Kidney (tissue), 14 donors: ENCODE measurements around the gene FANCD2. TPM values are rescaled to one million over a fixed set of nuclear protein-coding genes. Genes with fewer than 3 reads are reported as not detected.

Experiments
- DNase-seq, 5 donors: peaks; one replicate each; pipeline ENCODE4 v3.0.0-alpha.2; 2013 to 2020
- FAIRE-seq: peaks from 2 replicates; lab custom pipeline; 2012; peaks lifted over from hg19 to GRCh38; lab: Jason Lieb, UNC
- H3K27ac ChIP-seq, 2 donors: one replicate each; pipeline ENCODE4 v1.7.0; 2013; ENCODE audit warnings: low read depth in 2 of 2, low read length in 2 of 2, inconsistent platforms in 1 of 2
- H3K27me3 ChIP-seq: one replicate; pipeline ENCODE4 v1.7.1; 2013; ENCODE audit warnings: low read length, inconsistent platforms; ENCODE audit not compliant: control insufficient read depth, insufficient read depth
- H3K36me3 ChIP-seq, 3 donors: one replicate each; pipeline versions ENCODE4 v1.7.0 to v1.7.1; 2013; ENCODE audit warnings: low read length in 3 of 3, control low read depth in 1 of 3, inconsistent platforms in 1 of 3; ENCODE audit not compliant: insufficient read depth in 3 of 3, control insufficient read depth in 2 of 3
- H3K4me1 ChIP-seq, 3 donors: one replicate each; pipeline versions ENCODE4 v1.7.0 to v1.7.1; 2013; ENCODE audit warnings: low read length in 3 of 3, inconsistent platforms in 1 of 3, low read depth in 1 of 3; ENCODE audit not compliant: control insufficient read depth in 2 of 3, insufficient read depth in 2 of 3
- H3K4me3 ChIP-seq, 3 donors: one replicate each; pipeline versions ENCODE4 v1.7.0 to v1.8.1; 2013; ENCODE audit warnings: low read length in 3 of 3, control low read depth in 1 of 3, inconsistent platforms in 1 of 3
- H3K9ac ChIP-seq, 3 donors: one replicate each; pipeline versions ENCODE4 v1.7.0 to v1.7.1; 2013; ENCODE audit warnings: low read length in 3 of 3, control low read depth in 1 of 3, inconsistent platforms in 1 of 3
- H3K9me3 ChIP-seq, 3 donors: one replicate each; pipeline versions ENCODE4 v1.7.0 to v1.7.1; 2013; ENCODE audit warnings: low read length in 3 of 3, control low read depth in 1 of 3, inconsistent platforms in 1 of 3; ENCODE audit not compliant: control insufficient read depth in 2 of 3, insufficient read depth in 1 of 3
- intact Hi-C: fragments of 100-400 bp; cut with DNase I; formaldehyde crosslinking; loops from one replicate; pipeline ENCODE4 v1.11.1; 2022
- polyA plus RNA-seq: library from polyadenylated mRNA; stranded (reverse); fragments of 350-450 nt; fragmentation: Illumina TruSeq; extraction: RNeasy Lipid Tissue Mini Kit (QIAGEN cat#74804); gene quantifications from one replicate; pipeline ENCODE4 v1.2.3, GENCODE V29; 2014; ENCODE audit warnings: low read depth, low replicate concordance; ENCODE audit not compliant: insufficient read depth
- total RNA-seq: library from RNA; stranded (reverse); fragmentation: NEBNext Ultra II Directional; extraction: Animal tissue kit (Norgen Biotek cat#: 25700); gene quantifications from one replicate; pipeline ENCODE4 v1.2.1, GENCODE V29; 2021
- TF ChIP-seq, protein P1 (sequence below): IDR thresholded peaks from 3 replicates; pipeline ENCODE4 v1.5.1; 2012; ENCODE audit warnings: mild to moderate bottlenecking, moderate library complexity, borderline replicate concordance; ENCODE audit not compliant: insufficient read depth; ENCODE audit errors: extremely low read depth
- donor health status: control.
- donor health status: control.
- donor health status: control.
- donor health status: control.
- donor health status: control.
- donor health status: DM: yes; HTN: yes; CAD: no.
- donor health status: Normal renal cell carcinoma (clear cell type).

Gene FANCD2
- total and polyA plus RNA-seq, 2 donors from 2014 or later, result 0.86 to 4.8 TPM

DNA sequence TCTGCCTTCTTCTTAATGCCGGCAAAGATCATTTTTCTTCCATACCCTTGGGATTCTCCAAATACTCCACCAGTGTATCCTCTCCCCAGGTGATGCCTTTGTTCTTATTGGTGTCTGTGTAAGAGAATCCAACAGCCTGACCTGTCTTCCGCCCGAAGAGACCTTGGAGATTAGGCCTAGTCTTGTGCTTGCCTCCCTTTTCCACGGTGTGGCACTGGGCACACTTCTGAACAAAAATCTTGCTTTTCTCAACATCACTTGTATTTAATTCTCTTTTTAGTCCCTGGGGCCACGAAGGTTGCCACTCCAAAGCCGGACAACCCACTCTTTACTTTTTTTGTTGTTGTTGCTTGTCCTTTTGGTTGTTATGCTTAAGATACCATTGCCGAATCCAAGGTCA lies 25.6 kb upstream of the FANCD2 start:
- no peak for FAIRE-seq
- no peak overlapping the region for H3K4me3 ChIP-seq
- H3K9ac ChIP-seq, result no peak overlapping the region
- H3K9me3 ChIP-seq, result no peaks in the 10 kb centered on the region
- H3K4me1 ChIP-seq, result no peaks in the 10 kb centered on the region
- DNase-seq, result no peak
- H3K36me3 ChIP-seq, result no peaks in the 10 kb centered on the region
- TF ChIP-seq, protein P1, sequence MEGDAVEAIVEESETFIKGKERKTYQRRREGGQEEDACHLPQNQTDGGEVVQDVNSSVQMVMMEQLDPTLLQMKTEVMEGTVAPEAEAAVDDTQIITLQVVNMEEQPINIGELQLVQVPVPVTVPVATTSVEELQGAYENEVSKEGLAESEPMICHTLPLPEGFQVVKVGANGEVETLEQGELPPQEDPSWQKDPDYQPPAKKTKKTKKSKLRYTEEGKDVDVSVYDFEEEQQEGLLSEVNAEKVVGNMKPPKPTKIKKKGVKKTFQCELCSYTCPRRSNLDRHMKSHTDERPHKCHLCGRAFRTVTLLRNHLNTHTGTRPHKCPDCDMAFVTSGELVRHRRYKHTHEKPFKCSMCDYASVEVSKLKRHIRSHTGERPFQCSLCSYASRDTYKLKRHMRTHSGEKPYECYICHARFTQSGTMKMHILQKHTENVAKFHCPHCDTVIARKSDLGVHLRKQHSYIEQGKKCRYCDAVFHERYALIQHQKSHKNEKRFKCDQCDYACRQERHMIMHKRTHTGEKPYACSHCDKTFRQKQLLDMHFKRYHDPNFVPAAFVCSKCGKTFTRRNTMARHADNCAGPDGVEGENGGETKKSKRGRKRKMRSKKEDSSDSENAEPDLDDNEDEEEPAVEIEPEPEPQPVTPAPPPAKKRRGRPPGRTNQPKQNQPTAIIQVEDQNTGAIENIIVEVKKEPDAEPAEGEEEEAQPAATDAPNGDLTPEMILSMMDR, result no peak
- intact Hi-C loops, result no loop called here
- no peak overlapping the region for H3K27ac ChIP-seq
- no peaks in the 10 kb centered on the region for H3K27me3 ChIP-seq

GRCh38 chr3:10002951-10003350 lies 23.3 kb upstream of the FANCD2 start:
- H3K4me1 ChIP-seq, result no peaks in the 10 kb centered on the region
- H3K9ac ChIP-seq, result no peak overlapping the region
- no peaks in the 10 kb centered on the region for H3K27me3 ChIP-seq
- H3K36me3 ChIP-seq, result no peaks in the 10 kb centered on the region
- intact Hi-C loops, result no loop called here
- no peaks in the 10 kb centered on the region for H3K9me3 ChIP-seq
- TF ChIP-seq, protein P1, result no peak
- no peak overlapping the region for H3K27ac ChIP-seq
- no peak for FAIRE-seq
- DNase-seq, result no peak
- no peak overlapping the region for H3K4me3 ChIP-seq

GRCh38 chr3:10004506-10004905 lies 21.7 kb upstream of the FANCD2 start:
- Histone ChIP-seq H3K9ac (no peak overlapping the region), H3K4me3 (no peak overlapping the region), H3K4me1 (peaks cover 0 to 5% (median 0%) of the 10 kb centered on the region in 3 donors), H3K9me3 (no peaks in the 10 kb centered on the region), H3K27ac (no peak overlapping the region), H3K36me3 (no peaks in the 10 kb centered on the region), H3K27me3 (no peaks in the 10 kb centered on the region)
- FAIRE-seq, result no peak
- TF ChIP-seq, protein P1, result no peak
- no peak for DNase-seq
- intact Hi-C loops, result no loop called here

DNA sequence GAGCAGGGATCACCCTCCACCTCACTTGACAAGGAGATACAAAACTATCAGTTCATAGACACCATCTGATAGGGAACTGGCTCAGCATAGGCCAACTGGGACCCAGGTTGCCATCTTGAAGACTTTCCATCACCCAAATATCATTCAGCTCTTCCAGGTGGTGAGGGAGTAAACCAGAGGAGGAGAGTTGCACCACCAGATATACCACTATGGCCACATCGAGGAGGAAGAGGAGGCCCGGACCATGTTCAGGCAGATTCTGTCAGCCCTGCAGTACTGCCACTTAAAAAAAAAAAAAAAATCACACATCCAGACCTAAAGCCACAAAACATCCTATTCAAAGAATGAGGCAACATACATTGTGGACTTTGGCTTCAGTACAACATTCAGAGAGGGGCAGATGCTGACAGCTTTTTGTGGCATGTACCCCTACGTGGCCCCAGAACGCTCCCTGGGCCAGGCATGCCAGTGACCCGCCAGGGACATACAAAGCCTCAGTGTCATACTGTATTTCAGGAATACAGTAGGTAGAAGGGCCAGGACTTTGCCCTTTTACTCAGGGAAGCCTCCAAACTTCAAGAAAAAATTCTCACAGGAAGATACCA lies 21.2 kb upstream of the FANCD2 start:
- TF ChIP-seq, protein P1, result no peak
- FAIRE-seq (no peak), DNase-seq (no peak)
- H3K27me3 ChIP-seq, result no peaks in the 10 kb centered on the region
- no peaks in the 10 kb centered on the region for H3K36me3 ChIP-seq
- no peak overlapping the region for H3K9ac ChIP-seq
- H3K27ac ChIP-seq, result no peak overlapping the region
- intact Hi-C loops, result no loop called here
- H3K4me1 ChIP-seq, result peaks cover 0 to 5% (median 0%) of the 10 kb centered on the region in 3 donors
- H3K9me3 ChIP-seq, result no peaks in the 10 kb centered on the region
- H3K4me3 ChIP-seq, result no peak overlapping the region
